Measurements from ENCODE around the gene CCNL2.

Gene CCNL2

GRCh38 chr1:1356166-1356795, 42.9 kb downstream of the CCNL2 start:
- no peak for DNase-seq (ENCODE audit: low read depth, low spot score)

DNA sequence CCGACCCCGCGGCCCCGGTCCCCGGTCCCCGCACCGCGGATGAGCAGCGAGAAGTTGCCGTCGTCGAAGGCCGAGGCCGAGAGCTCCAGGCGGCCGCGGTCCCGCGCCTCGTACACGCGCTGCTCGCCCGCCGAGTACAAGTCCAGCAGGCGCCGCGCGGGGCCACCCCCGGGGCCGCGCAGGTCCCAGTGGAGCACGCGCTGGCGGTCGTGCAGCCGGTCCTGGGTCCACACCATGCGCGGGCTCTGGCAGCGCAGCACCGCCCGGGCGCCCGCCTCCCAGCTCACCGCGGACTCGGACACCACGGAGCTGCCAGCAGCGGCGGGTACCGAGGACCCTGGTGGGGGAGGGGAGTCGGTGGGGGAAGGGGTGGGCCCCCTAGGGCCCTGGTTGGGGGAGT, 43.7 kb downstream of the CCNL2 start:
- DNase-seq (ENCODE audit: low read depth, low spot score), result no peak

DNA sequence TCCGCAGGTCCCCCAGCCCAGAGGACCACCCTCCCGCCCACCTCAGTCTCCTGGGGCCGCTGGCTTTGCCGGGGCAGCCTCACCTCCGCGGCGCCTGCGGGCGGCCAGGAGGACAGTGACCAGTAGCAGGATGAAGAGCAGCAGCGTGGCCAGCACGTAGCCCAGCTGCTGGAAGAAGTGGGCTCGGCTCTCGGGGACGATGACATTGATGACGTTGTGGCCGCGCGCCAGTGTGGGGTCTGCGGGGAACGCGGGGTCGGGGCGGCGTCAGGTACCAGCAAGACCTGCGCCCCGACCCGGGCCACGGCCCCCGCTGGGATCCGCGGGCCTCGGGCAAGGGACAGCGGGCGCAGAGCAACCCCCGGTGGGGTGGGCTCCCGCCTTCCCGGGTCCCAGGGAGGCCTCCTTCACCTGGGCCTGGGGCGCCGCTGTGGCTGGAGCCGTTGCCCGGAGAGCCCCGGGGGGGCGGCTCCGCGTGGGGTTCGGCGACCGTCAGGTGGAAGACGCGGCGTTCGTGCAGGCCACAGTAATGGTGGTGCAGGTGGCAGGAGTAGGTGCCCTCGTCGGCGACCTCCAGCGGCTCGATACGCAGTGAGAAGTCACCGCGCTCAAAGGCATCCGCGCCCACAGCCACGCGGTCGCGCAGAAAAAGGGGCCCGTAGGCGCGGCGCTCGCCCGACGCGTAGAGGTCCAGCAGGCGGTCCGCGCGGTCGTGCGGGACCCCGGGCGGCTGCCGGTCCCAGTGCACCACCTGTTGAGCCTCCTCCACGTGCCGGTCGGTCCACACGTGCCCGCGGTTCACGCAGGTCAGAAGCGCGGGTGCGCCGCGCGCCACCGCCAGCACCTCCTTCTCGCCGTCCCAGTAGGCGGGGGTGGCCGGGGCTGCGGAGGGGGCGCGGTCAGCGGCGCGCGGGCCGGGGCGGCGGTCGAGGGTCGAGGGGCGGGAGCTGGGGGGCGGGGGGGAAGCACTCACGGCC, 44.6 kb downstream of the CCNL2 start:
- DNase-seq (ENCODE audit: low read depth, low spot score), result no peak

DNA sequence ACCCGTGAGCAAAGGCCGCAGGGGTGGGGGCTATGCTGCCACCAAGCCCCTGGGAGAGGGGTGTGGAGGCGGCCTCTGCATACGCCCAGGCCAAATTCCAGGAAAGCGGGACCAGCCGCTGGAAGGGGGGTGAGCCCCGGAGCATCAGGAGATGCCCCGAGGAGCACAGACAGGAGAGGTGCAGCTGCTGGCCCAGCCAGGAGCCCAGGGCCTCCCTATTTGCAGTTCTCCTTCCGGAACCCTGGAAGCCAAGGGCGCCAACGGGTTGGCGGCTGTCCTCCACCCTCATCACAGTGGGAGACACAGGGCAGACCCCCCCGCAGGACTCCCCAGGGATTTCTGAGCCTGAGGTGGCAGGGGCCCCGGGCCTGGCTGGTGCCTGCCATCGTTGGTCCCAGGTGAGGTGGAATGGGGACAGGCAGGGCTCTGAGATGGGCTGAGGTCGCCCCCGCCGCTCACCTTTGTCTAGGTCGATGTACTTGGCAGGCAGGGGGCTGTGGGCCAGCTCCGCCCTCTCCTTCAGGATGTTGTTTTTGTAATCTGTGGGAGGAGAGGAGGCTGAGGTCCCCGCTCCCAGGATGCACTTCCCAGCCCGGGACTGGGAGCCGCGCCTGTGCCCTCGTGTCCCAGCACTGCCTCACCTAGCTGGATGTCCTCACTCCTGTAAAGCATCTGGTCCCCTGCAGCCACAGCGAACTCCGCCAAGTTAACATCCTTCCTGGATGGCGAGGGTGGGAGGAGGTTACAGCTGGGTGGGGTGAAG, 45.6 kb downstream of the CCNL2 start:
- DNase-seq (ENCODE audit: low read depth, low spot score), result no peak

- no peak for DNase-seq (ENCODE audit: low read depth, low spot score)
These were observed 46.2 kb downstream of the CCNL2 start for GRCh38 chr1:1352786-1353388.

DNA sequence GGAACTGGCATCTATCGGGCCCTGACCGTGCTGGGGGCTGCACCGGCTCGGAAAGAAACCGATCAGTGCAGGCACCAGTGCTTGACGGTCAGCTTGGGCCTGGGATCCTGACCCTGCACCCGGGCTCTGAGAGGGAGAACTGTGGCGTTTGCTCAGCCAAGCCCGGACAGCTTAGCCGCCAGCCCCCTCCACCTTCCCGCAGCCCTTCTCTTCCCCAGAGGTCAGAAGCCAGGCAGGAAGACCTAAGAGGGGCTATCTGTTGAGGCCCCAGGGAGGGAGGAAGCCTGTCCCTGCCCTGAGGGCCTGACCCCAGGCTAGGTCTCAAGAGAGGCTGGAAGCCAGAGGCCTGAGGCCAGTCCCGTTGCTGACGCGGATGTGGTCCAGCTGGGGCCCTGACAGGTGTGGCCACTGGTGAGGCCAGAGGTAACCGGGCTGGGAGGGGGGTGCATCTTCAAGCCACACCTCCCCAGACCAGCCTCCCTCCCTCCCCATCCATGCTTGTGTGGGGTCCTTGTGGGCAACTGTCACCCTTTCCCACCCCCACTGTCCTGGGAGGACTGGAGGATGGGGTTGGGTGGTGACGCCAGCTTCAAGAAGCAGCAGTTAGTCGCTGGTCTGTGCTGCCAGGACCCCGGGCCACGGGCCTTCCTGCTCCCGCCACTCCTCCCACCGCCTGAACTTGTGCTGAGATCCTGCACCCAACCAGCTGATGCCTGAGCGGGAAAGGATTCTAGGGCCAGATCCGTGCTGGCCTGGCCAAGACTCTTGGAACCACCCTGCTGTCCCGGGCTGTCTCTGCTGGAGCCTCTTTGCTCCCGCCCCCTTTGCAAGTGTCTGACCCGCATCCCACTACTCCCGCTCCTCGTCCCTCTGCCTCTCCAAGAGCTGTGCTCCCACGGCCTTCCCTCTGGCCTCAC, 47.4 kb downstream of the CCNL2 start:
- no peak for DNase-seq (ENCODE audit: low read depth, low spot score)

- no peak for DNase-seq (ENCODE audit: low read depth, low spot score)
These were observed 49.7 kb downstream of the CCNL2 start, which contains the start of gene DVL1 for GRCh38 chr1:1349256-1350012. Gene DVL1 (minus strand): TSS chr1:1349418. CDS start chr1:1349065, 353 bp downstream.

DNA sequence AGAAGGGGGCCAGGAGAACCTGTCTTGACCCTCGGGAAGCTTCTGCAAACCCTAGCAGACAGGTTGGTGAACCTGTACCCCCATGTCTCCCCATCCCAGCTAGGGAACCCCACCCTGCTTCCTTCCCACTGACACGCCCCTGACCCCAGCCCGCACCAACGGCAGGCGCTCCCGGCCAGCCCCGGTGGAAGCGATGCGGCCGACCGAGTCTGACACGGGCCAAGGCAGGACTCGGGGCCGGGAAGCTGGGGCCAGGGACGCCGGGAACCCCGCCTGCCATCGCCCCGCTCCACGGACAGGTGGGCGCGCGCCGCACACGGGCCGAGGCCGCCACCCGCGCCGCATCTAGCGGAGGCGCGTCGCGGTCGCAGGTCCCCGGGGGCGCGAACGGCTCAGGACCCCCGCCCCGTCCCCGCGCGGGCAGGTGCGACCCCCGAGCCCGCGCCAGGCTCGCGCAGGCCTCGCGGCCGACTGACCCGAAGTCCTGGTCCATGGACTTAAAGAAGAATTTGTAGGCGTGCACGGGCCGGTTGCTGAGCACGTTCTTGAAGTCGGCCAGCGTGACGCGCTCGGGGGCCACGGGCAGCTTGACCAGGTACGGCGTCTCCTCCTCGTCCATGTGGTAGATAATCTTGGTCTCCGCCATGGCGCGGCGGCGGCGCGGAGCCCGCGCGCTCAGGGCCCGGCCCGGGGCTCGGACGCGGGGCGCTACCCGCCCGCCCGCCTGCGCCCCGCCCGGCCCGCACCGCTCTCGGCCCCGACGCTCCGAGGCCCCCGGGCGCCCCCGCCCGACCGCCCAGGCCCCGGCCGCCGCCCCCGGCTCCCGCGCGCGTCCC, 50.5 kb downstream of the CCNL2 start:
- no peak for DNase-seq (ENCODE audit: low read depth, low spot score)

DNA sequence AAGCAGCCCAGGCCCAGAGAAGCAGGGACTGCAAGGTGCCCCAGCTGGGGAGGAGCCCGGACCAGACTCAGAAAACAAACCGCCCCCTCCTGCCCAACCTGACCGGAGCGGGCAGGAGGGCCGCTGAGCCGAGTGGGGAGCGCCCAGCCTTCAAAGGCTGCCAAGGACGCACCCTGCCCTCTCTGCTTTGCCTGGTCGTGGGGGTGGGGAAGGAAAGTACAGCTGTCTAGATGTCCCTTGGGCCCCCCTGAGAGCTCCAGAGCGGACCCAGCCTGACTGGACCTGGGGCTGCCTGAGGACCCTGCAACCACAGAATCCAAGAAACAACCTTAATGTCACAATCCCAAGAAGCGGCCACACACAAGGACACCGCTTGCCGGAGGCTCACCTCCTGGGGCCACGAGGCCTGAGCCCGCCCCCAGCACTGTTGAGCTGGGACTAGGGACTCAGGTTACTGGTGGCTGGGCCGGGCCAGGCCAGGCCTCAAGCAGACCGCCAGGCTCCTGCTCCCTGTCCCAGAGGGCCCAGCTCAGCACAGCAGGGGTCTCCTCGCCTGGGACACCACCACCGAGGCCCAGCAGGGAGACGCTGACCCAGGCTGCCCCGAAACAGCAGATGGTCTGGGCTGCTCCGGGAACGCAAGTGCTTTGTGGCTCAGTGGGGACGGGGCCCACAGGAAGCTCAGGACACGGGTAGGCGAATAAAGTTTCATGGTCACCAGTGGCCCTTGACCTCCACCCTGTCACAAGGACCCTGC, 51.3 kb downstream of the CCNL2 start:
- no peak for DNase-seq (ENCODE audit: low read depth, low spot score)

DNA sequence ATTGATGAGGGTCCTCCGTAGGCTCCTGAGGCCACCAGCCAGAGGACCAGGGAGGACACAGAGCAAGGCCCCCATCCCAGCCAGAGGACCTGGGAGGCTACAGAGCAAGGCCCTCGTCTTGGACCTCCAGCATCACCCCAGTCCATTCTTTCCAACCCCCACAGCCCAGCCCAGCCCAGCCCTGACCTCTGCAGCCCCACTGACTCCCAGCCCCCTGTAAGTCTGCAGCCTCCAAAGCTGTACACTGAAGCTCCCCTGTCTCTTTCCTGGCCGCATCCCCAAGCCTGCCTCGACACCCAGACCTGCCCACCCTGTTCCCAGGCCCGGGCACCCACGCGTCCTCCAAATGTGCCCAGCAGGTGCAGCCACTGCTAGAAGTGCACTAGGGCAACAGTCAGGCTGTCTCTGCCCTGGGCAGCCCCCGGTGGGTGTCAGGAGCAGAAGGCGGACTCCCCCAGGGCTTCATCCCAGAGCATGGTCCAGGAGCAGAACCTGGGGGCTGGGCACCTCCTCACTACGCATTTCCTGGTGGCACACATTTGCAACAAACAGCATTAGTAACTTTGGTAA, 52.0 kb downstream of the CCNL2 start:
- DNase-seq (ENCODE audit: low read depth, low spot score), result no peak

DNA sequence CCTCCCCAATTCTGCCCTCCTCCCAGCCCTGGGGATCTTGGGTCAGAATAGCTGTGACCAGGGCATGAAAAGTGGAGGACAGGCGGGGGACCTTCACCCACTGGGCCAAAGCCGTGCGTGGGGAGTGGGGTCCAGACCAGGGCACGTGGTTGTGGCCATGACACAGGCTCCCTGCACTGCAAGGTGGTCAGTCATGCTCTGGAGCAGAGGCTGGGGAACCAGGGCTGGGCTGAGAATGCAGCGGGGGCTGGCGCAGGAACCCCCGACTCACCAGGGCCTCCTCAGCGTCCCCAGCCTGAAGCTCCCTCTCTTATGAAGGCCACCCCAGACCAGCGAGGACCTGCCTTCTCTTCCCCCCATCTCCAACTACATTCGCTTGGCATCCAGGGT, 52.6 kb downstream of the CCNL2 start:
- DNase-seq (ENCODE audit: low read depth, low spot score), result no peak

DNA sequence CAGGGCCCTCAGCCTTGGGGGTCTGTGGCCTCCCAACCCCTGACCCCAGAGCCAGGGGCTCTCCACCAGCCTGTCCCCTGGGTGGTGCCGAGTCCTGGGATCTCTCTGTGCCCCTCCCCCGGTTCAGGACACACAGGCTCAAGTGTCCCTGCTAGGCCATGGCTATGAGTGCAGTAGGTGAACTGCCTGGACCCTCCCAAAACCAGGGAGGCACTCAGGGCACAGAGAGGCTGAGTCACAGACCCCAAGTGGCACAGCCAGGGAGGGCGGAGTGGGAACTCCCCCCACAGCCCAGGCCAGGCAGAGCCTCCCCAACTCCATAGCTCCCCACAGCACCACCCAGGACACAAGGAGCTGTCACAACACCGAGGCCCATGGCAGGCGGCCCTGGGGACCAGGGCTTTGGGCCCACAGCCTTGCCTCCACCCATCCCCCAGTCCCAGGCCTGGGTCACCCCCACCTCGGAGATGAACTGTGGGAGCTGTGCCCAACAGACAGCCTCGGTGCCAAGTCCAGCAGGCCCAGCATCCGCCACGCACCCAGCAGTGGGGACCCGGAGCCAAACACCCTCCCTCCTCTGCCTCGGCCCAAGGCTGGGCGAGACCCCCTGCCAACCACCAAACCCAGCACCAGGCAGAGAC, 53.2 kb downstream of the CCNL2 start:
- no peak for DNase-seq (ENCODE audit: low read depth, low spot score)

DNA sequence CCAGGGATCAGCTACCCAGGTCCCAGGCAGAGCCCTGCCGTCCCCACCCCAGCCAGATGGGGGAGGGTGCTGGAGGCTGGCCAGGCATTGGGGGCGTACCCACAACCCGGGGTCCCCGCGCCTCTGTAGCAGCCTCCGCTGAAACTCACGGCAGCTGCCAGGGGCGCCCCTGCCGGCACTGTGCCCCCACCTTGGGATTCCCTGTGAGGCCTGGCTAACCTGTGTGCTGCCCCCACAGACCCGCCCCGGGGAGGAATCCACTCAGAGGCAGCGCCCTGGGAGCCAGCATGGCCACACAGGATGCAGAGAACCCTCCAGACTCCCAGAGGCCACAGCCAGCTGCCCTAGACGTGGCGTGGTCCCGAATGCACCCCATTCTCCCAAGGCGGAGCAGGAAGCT, 53.8 kb downstream of the CCNL2 start:
- no peak for DNase-seq (ENCODE audit: low read depth, low spot score)

GRCh38 chr1:1344655-1345361, 54.3 kb downstream of the CCNL2 start:
- no peak for DNase-seq (ENCODE audit: low read depth, low spot score)

GRCh38 chr1:1343811-1344421, 55.2 kb downstream of the CCNL2 start:
- no peak for DNase-seq (ENCODE audit: low read depth, low spot score)

- no peak for DNase-seq (ENCODE audit: low read depth, low spot score)
These were observed 56.5 kb downstream of the CCNL2 start for GRCh38 chr1:1342584-1343115.

Measured in brain pericyte (primary cell).